Bone marrow (tissue), 2 donors: Measurements from ENCODE around the gene EPHB6.
A peak's percentile ranks its signal among the peaks of the same experiment; 100 is the strongest.

Experiments used
- DNase-seq, 2 donors: peaks; one replicate each; lab custom pipeline; 2025; lab: John Stamatoyannopoulos, UW

EPHB6 gene

DNA sequence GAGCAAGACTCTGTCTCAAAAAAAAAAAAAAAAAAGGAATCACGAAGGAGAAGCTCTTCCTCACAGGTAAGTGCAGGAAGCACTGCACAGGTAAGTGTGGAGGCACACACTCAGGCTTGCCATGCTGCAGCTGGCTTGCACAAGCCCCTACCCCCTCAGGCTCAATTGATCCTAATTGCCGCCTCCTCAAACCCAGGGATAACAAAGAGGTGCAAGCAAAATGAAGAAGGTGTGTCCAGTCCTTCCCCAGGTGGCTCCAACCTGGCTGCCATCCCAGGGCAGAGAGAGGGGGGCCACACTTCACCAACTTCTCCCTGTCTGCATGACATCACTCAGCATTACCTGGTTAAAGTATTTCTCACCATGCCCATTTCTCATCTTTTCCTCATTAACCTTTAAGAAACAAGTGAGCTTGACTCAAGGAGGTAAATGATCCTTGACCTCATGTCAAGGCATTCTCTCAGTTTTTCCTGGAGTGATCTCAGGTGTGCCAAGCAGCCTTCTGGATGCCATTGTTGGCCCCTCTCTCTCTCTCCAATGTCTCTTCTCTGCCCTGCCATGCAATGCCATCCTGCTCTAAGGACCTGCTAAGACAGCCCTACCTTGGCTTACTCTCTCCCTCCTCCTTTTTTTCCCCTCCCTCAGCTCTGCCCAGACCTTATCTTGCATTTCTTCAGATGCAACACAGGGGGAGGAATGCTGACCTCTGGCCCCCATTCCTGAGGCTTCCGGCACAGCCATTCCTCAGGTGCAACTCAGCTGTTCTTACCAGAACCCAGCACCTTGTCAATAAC is 43.7 kb downstream of the EPHB6 start:
- no peak for DNase-seq

GRCh38 chr7:142899661-142900060 is 44.8 kb downstream of the EPHB6 start:
- no peak for DNase-seq

GRCh38 chr7:142901426-142902259 is 46.8 kb downstream of the EPHB6 start:
- DNase-seq = no peak

DNA sequence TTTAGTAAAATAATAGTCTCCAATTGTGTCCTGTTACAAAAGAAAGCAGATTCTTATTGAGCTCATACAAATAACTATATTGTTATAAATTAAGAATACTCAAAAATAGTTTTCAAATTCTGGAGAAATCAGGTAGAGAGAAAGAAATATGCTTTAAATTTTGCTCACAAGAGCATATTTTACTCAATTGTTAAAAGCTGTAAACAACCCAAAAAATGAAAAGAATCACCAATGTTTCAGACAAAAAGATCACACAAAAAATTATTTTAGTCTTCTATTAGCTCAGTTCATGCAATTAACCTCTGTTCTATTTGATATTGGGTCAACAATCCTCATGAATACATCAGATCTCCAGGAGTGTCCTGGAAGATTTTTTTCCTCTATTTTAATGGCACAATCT is 49.3 kb downstream of the EPHB6 start:
- DNase-seq = no peak

DNA sequence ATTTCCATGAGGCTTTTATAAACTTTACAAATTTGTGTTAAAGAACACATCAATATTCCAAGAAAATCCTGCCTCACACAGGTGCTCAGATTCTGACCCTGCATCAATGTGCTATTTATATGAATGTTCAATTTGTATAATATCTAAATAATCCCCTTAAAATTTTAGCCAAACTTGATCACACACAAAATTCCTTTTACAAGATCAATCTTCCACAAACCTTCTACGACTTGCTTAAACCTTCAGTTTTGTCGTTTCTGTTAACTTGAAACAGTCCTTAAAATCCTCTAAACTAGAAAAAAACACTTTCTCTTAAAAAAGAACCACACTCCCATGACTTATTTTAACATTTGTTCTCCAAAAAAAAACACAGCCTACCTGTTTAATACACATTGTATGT is 50.9 kb downstream of the EPHB6 start:
- DNase-seq = no peak

- DNase-seq = no peak
Measured at GRCh38 chr7:142906643-142907042, 51.8 kb downstream of the EPHB6 start.

DNA sequence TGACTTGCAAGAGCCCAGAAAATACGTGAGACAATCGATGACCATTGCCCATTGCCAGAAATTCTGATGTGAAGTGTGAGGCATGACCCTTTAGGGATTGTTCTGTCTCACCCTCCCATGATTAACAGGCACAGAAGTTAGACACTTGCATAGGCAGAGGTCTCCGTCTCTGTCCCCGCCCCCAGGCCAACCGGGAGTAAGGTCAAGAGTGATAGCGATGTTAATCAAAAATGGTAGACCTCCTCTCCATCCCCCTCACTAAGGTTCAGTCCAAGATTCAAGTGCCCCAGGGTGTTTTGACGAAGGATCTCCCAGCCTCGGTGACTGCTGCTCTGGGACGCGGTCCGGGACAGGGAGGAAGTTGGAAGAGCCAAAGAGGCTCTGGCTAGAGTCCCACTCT is 53.4 kb downstream of the EPHB6 start:
- DNase-seq = no peak

DNA sequence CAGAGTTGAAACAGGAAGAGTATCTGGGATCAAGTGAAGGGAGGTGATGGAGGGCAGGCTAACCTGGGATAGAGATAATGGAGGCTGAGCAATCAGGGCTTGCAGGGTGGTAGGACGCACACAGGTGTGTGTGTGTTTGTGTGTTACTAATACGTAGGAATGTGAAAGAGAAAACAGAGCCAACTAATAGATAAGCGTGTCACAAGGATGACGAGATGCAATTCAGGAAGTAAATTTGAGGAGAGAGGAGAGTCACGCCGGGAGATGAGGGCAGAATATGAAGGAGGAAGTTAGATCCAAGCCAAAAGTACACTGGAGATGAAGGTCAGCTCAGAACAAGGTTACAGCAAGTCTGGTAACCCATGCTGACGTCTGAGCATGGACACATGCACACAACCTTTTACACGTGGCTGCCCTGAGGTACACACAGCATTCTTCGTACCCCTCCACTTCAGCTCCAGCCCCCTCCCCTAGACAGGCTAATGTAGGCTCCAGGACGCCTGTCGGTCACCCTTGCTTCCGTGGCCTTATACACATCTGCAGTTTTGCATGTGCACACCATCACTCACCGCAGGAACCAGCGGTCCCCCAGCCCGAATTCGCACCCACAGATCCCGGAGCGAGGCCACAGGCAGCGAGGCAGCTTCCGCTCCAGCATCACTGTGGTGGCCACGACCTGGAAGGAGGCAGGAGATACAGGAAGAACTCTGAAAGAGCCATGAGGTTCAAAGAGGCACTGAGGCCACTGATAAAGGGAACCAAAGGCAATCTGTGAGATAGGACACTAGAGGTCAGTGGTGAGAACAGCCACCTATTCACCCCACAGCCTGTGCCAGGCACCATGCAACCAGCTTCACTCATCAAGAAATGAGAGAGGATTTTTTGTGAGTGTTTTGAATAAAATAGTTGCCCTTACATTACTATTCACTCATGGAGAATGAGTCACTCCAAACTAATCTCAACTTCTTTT is 54.3 kb downstream of the EPHB6 start:
- peak in 1 of 2 donors; percentile 25 for DNase-seq

DNA sequence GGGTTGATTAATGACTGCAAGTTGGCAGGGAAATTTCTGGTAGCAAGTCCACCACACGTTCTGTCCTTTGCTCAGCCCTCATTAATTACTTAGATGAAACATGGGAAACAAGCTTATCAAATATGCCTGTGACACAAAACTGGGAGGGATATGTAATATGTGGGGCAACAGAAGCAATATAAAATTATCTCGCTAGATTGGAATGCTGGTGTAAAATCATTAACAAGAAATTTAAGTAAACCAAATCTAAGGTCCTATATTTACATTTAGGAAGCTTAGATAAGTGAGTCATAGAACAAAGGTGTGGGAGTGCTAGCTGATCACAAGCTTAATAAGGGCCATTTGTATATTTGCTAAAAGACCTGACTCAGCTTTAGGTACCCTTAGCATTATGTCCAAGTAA is 55.2 kb downstream of the EPHB6 start:
- DNase-seq = no peak

GRCh38 chr7:142910481-142910880 is 55.6 kb downstream of the EPHB6 start:
- DNase-seq = no peak

- no peak for DNase-seq
Measured at GRCh38 chr7:142913051-142913450, 58.2 kb downstream of the EPHB6 start.

DNA sequence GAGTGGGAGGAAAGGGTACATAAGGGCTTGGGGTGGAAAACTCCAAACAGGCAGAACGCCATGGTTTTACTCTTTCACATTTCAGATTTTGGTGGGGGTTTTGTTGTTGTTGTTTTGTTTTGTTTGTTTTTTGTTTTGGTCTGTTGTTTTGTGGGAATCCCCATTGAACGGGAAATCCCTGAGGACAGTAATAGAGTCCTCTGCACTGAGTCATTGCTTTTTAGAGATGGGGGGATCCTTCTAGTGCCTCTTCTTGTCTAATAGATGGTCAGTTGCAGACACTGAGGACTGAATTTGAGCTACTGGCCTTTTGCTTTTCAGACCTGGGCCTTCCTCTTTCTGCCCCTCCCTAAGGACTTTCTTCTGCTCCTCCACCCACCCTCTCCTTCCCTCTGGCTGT is 58.7 kb downstream of the EPHB6 start:
- DNase-seq = no peak

DNA sequence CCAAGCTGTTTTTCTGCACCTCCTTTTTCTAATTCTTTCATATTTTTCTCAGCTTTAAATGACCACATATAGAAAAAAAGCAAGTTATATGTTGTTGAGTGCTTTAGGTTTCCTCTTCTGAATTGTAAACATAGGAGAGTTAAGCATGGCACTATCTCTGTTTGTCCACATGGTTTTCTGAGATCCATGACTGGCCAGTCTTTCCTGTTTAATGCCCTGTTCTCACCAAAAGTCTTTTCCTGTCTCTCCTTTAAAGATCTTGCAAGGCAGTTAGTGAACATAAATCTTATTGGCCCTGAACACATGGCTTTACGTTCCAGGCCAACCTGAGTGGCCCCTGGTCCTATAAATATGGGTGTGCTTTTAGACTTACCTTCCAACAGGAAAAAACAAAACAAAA is 59.2 kb downstream of the EPHB6 start:
- DNase-seq = no peak

- no peak for DNase-seq
Measured at GRCh38 chr7:142915315-142915714, 60.4 kb downstream of the EPHB6 start.

- DNase-seq = no peak
Measured at GRCh38 chr7:142916508-142916907, 61.6 kb downstream of the EPHB6 start.

DNA sequence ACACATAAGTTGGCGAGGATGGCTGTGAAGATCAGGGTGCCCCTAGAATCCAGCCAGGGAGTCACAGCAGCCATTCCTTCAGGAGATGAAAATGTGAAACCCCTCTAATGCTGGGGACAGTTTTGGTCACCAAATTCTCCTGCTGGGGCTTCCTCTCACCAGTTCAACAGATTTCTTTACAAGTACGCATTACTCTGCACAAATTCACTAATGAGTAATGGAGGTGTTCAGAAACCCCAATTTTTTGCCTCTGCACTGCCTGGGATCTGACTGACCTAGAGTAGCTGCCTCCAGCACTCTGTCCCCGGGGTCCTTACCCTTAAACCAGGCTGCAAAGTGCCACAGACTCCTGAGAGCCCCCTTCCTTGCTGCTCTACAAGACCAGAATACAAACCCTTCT is 62.6 kb downstream of the EPHB6 start:
- no peak for DNase-seq

GRCh38 chr7:142918901-142919300 is 64.0 kb downstream of the EPHB6 start:
- DNase-seq = no peak

- DNase-seq = no peak
Measured at GRCh38 chr7:142919656-142920055, 64.8 kb downstream of the EPHB6 start.
